Central memory CD8-positive, alpha-beta T cell (primary cell): ENCODE data around the gene CADPS.

Experiments
- ATAC-seq: fragments of 150-1000 bp; cut with Tn5 transposase; replicated peaks from 2 replicates; pipeline ENCODE4 v1.10.0; 2022; ENCODE audit warnings: mild to moderate bottlenecking, moderate FRiP score, moderate number of reproducible peaks; ENCODE audit not compliant: poor library complexity, severe bottlenecking; ENCODE audit errors: extremely low read depth
- DNase-seq, 2 donors: peaks; one replicate each; pipeline ENCODE4 v3.0.0; 2021; ENCODE audit warnings: low spot score in 2 of 2
- H3K27ac Mint-ChIP-seq: one replicate; pipeline ENCODE4 v1.8.0; 2022; ENCODE audit warnings: low read depth, mild to moderate bottlenecking, moderate library complexity, mixed read lengths
- H3K27me3 Mint-ChIP-seq: one replicate; pipeline ENCODE4 v1.8.0; 2022; ENCODE audit warnings: mixed read lengths
- H3K36me3 Mint-ChIP-seq: one replicate; pipeline ENCODE4 v1.8.0; 2022; ENCODE audit warnings: mild to moderate bottlenecking, moderate library complexity, mixed read lengths; ENCODE audit not compliant: insufficient read depth
- H3K4me1 Mint-ChIP-seq: one replicate; pipeline ENCODE4 v1.8.0; 2022; ENCODE audit warnings: mixed read lengths
- H3K4me3 Mint-ChIP-seq: one replicate; pipeline ENCODE4 v1.8.0; 2022; ENCODE audit warnings: mild to moderate bottlenecking, moderate library complexity, mixed read lengths
- H3K9me3 Mint-ChIP-seq: one replicate; pipeline ENCODE4 v1.8.0; 2022; ENCODE audit warnings: mixed read lengths

The CADPS gene

GRCh38 chr3:62531493-62531892 lies 343.7 kb downstream of the CADPS start:
- DNase-seq (no peak), ATAC-seq (no peak)
- no peak overlapping the region for H3K4me3 Mint-ChIP-seq
- no peaks in the 10 kb centered on the region for H3K27me3 Mint-ChIP-seq
- H3K27ac Mint-ChIP-seq = no peak overlapping the region
- peaks cover 1% of the 10 kb centered on the region for H3K36me3 Mint-ChIP-seq
- no peaks in the 10 kb centered on the region for H3K9me3 Mint-ChIP-seq
- H3K4me1 Mint-ChIP-seq = no peaks in the 10 kb centered on the region

GRCh38 chr3:62529230-62529629 lies 346.0 kb downstream of the CADPS start:
- ATAC-seq = no peak

GRCh38 chr3:62527474-62527873 lies 347.7 kb downstream of the CADPS start:
- Mint-ChIP-seq H3K9me3 (peaks cover 13% of the 10 kb centered on the region), H3K27ac (no peak overlapping the region), H3K27me3 (no peaks in the 10 kb centered on the region), H3K4me1 (no peaks in the 10 kb centered on the region), H3K4me3 (no peak overlapping the region), H3K36me3 (no peaks in the 10 kb centered on the region)
- DNase-seq (no peak), ATAC-seq (no peak)

More at GRCh38 chr3:62529230-62529629, 346.0 kb downstream of the CADPS start:
- peaks cover 6% of the 10 kb centered on the region for H3K9me3 Mint-ChIP-seq
- H3K4me3 Mint-ChIP-seq = no peak overlapping the region
- H3K27ac Mint-ChIP-seq = no peak overlapping the region
- peaks cover 1% of the 10 kb centered on the region for H3K36me3 Mint-ChIP-seq
- no peaks in the 10 kb centered on the region for H3K4me1 Mint-ChIP-seq
- DNase-seq = no peak
- no peaks in the 10 kb centered on the region for H3K27me3 Mint-ChIP-seq

- H3K36me3 Mint-ChIP-seq = no peaks in the 10 kb centered on the region
- H3K27ac Mint-ChIP-seq = no peak overlapping the region
- H3K4me3 Mint-ChIP-seq = no peak overlapping the region
- DNase-seq (no peak), ATAC-seq (no peak)
- peaks cover 21% of the 10 kb centered on the region for H3K9me3 Mint-ChIP-seq
- H3K27me3 Mint-ChIP-seq = no peaks in the 10 kb centered on the region
- no peaks in the 10 kb centered on the region for H3K4me1 Mint-ChIP-seq
Observed at GRCh38 chr3:62525281-62525680, 349.9 kb downstream of the CADPS start.

GRCh38 chr3:62523672-62524071 lies 351.5 kb downstream of the CADPS start:
- peaks cover 23% of the 10 kb centered on the region for H3K9me3 Mint-ChIP-seq
- ATAC-seq (no peak), DNase-seq (no peak)
- H3K27ac Mint-ChIP-seq = no peak overlapping the region
- no peak overlapping the region for H3K4me3 Mint-ChIP-seq
- H3K27me3 Mint-ChIP-seq = no peaks in the 10 kb centered on the region
- no peaks in the 10 kb centered on the region for H3K36me3 Mint-ChIP-seq
- H3K4me1 Mint-ChIP-seq = no peaks in the 10 kb centered on the region

- ATAC-seq = no peak
- DNase-seq = no peak
- Mint-ChIP-seq H3K36me3 (no peaks in the 10 kb centered on the region), H3K4me1 (no peaks in the 10 kb centered on the region), H3K9me3 (peaks cover 25% of the 10 kb centered on the region), H3K27ac (no peak overlapping the region), H3K27me3 (no peaks in the 10 kb centered on the region), H3K4me3 (no peak overlapping the region)
Observed at GRCh38 chr3:62521464-62522105, 353.6 kb downstream of the CADPS start.

GRCh38 chr3:62503516-62503915 lies 371.7 kb downstream of the CADPS start:
- no peak for ATAC-seq
- Mint-ChIP-seq H3K4me3 (no peak overlapping the region), H3K27ac (no peak overlapping the region), H3K4me1 (no peaks in the 10 kb centered on the region), H3K36me3 (no peaks in the 10 kb centered on the region), H3K27me3 (no peaks in the 10 kb centered on the region), H3K9me3 (no peaks in the 10 kb centered on the region)
- no peak for DNase-seq

GRCh38 chr3:62502315-62503300 lies 372.6 kb downstream of the CADPS start:
- Mint-ChIP-seq H3K36me3 (no peaks in the 10 kb centered on the region), H3K4me1 (no peaks in the 10 kb centered on the region), H3K27ac (no peak overlapping the region), H3K27me3 (no peaks in the 10 kb centered on the region), H3K4me3 (no peak overlapping the region), H3K9me3 (peaks cover 4% of the 10 kb centered on the region)
- no peak for ATAC-seq
- no peak for DNase-seq

GRCh38 chr3:62501289-62501668 lies 373.9 kb downstream of the CADPS start:
- no peaks in the 10 kb centered on the region for H3K36me3 Mint-ChIP-seq
- no peak overlapping the region for H3K27ac Mint-ChIP-seq
- no peaks in the 10 kb centered on the region for H3K27me3 Mint-ChIP-seq
- ATAC-seq = no peak
- peaks cover 7% of the 10 kb centered on the region for H3K9me3 Mint-ChIP-seq
- DNase-seq = no peak
- no peaks in the 10 kb centered on the region for H3K4me1 Mint-ChIP-seq
- H3K4me3 Mint-ChIP-seq = no peak overlapping the region

- H3K27ac Mint-ChIP-seq = no peak overlapping the region
- H3K9me3 Mint-ChIP-seq = peaks cover 7% of the 10 kb centered on the region
- no peak overlapping the region for H3K4me3 Mint-ChIP-seq
- ATAC-seq (no peak), DNase-seq (no peak)
- no peaks in the 10 kb centered on the region for H3K27me3 Mint-ChIP-seq
- H3K4me1 Mint-ChIP-seq = no peaks in the 10 kb centered on the region
- no peaks in the 10 kb centered on the region for H3K36me3 Mint-ChIP-seq
Observed at GRCh38 chr3:62500556-62501288, 374.5 kb downstream of the CADPS start.

- H3K27me3 Mint-ChIP-seq = no peaks in the 10 kb centered on the region
- H3K9me3 Mint-ChIP-seq = peaks cover 7% of the 10 kb centered on the region
- H3K4me3 Mint-ChIP-seq = no peak overlapping the region
- H3K36me3 Mint-ChIP-seq = no peaks in the 10 kb centered on the region
- ATAC-seq = no peak
- no peak overlapping the region for H3K27ac Mint-ChIP-seq
- no peaks in the 10 kb centered on the region for H3K4me1 Mint-ChIP-seq
- no peak for DNase-seq
Observed at GRCh38 chr3:62497156-62497555, 378.1 kb downstream of the CADPS start.

GRCh38 chr3:62496503-62496902 lies 378.7 kb downstream of the CADPS start:
- no peak for DNase-seq
- ATAC-seq = no peak
- Mint-ChIP-seq H3K4me1 (no peaks in the 10 kb centered on the region), H3K27ac (no peak overlapping the region), H3K27me3 (no peaks in the 10 kb centered on the region), H3K36me3 (no peaks in the 10 kb centered on the region), H3K9me3 (peaks cover 7% of the 10 kb centered on the region), H3K4me3 (no peak overlapping the region)
